Effector memory CD8-positive, alpha-beta T cell (primary cell): ENCODE measurements around the gene NFASC.

Source experiments
- ATAC-seq: fragments of 150-1000 bp; cut with Tn5 transposase; replicated peaks from 2 replicates; pipeline ENCODE4 v1.10.0; 2021; ENCODE audit warnings: mild to moderate bottlenecking, moderate library complexity
- DNase-seq, 3 experiments: peaks; one replicate each; pipeline ENCODE4 v3.0.0; 2021
- H3K27ac Mint-ChIP-seq, 2 donors: one replicate each; pipeline ENCODE4 v1.8.0; 2022; ENCODE audit warnings: mild to moderate bottlenecking in 2 of 2, mixed read lengths in 2 of 2, moderate library complexity in 2 of 2
- H3K27me3 Mint-ChIP-seq, 2 donors: one replicate each; pipeline ENCODE4 v1.8.0; 2022; ENCODE audit warnings: mixed read lengths in 2 of 2
- H3K36me3 Mint-ChIP-seq: one replicate; pipeline ENCODE4 v1.8.0; 2022; ENCODE audit warnings: mild to moderate bottlenecking, moderate library complexity, mixed read lengths; ENCODE audit not compliant: insufficient read depth
- H3K4me1 Mint-ChIP-seq, 2 donors: one replicate each; pipeline ENCODE4 v1.8.0; 2022; ENCODE audit warnings: low read depth in 2 of 2, mixed read lengths in 2 of 2
- H3K4me3 Mint-ChIP-seq, 2 donors: one replicate each; pipeline ENCODE4 v1.8.0; 2022; ENCODE audit warnings: mild to moderate bottlenecking in 2 of 2, mixed read lengths in 2 of 2, moderate library complexity in 2 of 2
- H3K9me3 Mint-ChIP-seq, 2 donors: one replicate each; pipeline ENCODE4 v1.8.0; 2022; ENCODE audit warnings: mixed read lengths in 2 of 2

NFASC gene

DNA sequence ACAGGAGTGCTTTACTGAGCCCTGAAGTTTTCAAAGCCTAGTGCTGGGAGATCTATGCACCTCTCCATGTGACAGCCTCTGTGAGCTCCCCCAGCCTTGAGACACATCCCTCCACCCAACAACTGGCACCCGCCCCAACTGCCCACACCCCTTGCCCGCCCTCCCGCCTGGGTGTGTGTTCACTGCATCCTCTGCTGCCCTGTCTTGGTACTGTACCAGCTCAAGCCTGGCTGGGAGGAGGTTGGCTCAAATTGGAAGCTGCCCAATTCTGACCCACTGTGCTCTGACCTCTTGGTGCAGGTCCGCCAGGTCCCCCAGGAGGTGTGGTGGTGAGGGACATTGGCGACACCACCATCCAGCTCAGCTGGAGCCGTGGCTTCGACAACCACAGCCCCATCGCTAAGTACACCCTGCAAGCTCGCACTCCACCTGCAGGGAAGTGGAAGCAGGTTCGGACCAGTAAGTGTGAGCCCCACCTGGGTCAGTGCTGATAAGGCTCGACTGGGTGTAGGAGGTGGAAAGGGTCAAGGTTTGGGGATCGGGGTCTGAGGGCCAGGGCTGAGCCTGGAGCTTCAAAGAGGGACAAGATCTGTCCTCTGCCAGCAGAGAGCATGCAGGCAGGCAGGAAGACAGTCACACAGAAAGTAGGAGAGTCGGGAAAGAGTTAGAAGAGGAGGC lies 195.6 kb downstream of the NFASC start:
- Mint-ChIP-seq H3K9me3 (no peaks in the 10 kb centered on the region), H3K36me3 (no peaks in the 10 kb centered on the region), H3K27ac (no peak overlapping the region), H3K4me3 (no peak overlapping the region), H3K27me3 (no peaks in the 10 kb centered on the region), H3K4me1 (no peaks in the 10 kb centered on the region)
- no peak for DNase-seq
- no peak for ATAC-seq

DNA sequence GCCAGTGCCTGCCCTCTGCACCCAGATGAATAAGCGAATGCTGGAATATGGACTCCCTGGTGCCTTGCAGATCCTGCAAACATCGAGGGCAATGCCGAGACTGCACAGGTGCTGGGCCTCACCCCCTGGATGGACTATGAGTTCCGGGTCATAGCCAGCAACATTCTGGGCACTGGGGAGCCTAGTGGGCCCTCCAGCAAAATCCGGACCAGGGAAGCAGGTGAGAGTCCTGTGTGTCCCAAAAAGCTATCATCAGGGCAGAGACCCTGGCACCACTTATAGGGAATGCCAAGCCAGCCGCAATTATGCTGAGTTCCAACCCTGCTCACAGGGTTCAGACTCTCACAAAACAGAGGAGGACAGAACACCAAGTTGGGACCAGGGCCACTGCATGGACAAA lies 196.4 kb downstream of the NFASC start:
- DNase-seq (no peak), ATAC-seq (no peak)
- Mint-ChIP-seq H3K36me3 (no peaks in the 10 kb centered on the region), H3K27me3 (no peaks in the 10 kb centered on the region), H3K4me3 (no peak overlapping the region), H3K9me3 (no peaks in the 10 kb centered on the region), H3K4me1 (no peaks in the 10 kb centered on the region), H3K27ac (no peak overlapping the region)

DNA sequence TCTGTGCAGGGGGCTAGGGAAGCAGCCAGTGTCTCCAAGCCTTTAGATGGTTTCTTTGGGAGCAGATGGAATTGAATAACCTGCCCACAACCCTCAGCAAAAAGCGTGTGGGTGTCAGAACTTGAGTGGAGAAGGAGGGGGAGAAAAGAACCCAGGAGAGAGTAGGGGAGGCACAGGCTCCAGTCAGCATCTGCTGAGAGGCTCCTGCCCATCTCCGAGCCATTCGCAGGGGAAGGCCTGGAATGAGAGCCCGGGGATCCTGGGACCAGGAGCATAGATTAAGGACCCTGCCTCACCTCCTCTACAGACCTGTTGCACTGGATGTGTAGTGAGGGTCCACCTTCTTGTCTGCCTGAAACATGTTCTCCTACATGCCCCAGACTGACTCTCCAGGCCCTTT lies 197.3 kb downstream of the NFASC start:
- H3K9me3 Mint-ChIP-seq: no peaks in the 10 kb centered on the region
- DNase-seq (no peak), ATAC-seq (no peak)
- no peak overlapping the region for H3K27ac Mint-ChIP-seq
- no peaks in the 10 kb centered on the region for H3K27me3 Mint-ChIP-seq
- no peaks in the 10 kb centered on the region for H3K4me1 Mint-ChIP-seq
- H3K4me3 Mint-ChIP-seq: no peak overlapping the region
- no peaks in the 10 kb centered on the region for H3K36me3 Mint-ChIP-seq

DNA sequence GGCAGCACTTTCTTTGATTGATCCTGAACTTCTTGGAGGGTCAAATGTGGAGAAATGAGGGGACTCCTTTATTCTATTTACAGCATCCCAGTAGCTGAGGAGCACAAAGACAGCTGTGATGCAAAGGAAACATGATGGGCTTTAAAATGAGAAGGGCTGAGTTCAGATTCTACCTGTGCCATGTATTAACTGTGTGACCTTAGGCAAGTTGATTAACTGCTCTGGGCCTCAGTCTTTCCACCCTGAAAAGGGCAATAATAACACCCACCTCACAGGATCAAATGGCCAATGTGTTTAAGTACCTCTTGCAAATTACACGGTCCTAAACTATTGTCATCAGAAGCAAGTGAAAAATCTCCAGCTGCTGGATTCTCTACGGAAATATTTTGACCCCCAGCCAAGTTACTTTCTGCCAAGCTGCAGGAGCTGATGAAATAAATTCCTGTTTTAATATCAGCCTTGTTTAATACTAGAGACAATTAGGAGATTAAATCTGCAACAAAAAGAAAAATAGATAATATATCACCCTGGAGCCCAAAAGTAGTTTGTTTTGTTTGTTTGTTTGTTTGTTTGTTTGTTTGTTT lies 197.9 kb downstream of the NFASC start:
- H3K27ac Mint-ChIP-seq: no peak overlapping the region
- H3K9me3 Mint-ChIP-seq: no peaks in the 10 kb centered on the region
- H3K4me3 Mint-ChIP-seq: no peak overlapping the region
- ATAC-seq (no peak), DNase-seq (no peak)
- no peaks in the 10 kb centered on the region for H3K27me3 Mint-ChIP-seq
- no peaks in the 10 kb centered on the region for H3K4me1 Mint-ChIP-seq
- no peaks in the 10 kb centered on the region for H3K36me3 Mint-ChIP-seq

DNA sequence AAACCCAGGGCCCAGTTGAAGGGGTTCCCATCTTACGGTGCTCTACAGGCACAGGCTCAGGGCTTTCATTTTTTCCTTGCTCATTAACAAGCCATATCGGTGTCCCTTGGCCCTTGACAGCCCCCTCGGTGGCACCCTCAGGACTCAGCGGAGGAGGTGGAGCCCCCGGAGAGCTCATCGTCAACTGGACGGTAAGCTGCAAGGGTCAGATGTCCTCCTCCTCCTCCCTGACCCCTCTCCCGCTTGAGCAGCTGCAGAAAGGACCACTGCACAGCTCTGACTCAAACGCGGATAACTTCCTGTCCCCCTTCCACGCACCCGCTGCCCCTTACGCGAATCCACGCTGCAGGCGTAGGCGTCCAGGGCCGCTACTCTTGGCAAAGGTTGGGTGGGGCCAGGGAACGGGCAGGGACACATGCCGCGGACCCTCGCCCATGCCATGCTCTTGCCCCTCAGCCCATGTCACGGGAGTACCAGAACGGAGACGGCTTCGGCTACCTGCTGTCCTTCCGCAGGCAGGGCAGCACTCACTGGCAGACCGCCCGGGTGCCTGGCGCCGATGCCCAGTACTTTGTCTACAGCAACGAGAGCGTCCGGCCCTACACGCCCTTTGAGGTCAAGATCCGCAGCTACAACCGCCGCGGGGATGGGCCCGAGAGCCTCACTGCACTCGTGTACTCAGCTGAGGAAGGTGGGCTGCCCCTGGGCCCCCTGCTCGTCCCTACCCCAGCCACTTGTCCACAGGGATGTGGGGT lies 198.9 kb downstream of the NFASC start:
- H3K4me1 Mint-ChIP-seq: no peaks in the 10 kb centered on the region
- H3K36me3 Mint-ChIP-seq: no peaks in the 10 kb centered on the region
- H3K27me3 Mint-ChIP-seq: no peaks in the 10 kb centered on the region
- H3K4me3 Mint-ChIP-seq: no peak overlapping the region
- no peak for ATAC-seq
- no peak for DNase-seq
- H3K9me3 Mint-ChIP-seq: no peaks in the 10 kb centered on the region
- no peak overlapping the region for H3K27ac Mint-ChIP-seq

DNA sequence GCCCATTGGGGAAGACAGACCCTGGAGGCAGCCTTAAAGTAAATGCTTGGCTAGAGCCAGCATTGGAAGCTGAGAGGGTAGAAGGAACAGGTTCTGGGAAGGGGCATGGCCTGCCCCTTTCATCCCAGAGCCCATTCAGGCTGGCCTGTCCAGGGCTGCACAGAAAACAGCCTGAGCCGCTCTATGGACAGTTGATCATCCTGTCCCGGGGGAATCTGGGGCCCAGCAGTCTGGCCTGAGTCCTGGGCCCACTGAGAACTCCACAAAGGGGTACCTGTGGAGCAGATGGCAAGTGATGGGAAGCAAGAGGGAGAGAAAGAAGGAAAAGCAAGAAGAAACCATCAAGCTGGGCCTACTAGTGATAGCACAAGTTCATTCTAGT lies 200.4 kb downstream of the NFASC start:
- Mint-ChIP-seq H3K27me3 (no peaks in the 10 kb centered on the region), H3K4me1 (no peaks in the 10 kb centered on the region), H3K9me3 (no peaks in the 10 kb centered on the region), H3K4me3 (no peak overlapping the region), H3K27ac (no peak overlapping the region), H3K36me3 (no peaks in the 10 kb centered on the region)
- DNase-seq: no peak
- no peak for ATAC-seq

DNA sequence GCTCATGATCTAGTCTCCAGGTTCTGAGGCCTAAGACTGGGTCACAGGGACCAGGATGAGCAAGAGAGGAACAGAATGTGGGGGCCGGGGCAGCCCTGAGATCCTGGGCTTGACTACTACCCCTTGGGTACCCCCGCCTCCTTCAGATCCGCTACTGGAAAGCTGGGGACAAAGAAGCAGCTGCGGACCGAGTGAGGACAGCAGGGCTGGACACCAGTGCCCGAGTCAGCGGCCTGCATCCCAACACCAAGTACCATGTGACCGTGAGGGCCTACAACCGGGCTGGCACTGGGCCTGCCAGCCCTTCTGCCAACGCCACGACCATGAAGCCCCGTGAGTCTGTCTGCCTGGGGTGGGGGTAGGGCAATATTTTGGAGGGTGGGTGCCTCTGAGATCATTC lies 201.1 kb downstream of the NFASC start:
- Mint-ChIP-seq H3K36me3 (no peaks in the 10 kb centered on the region), H3K27me3 (no peaks in the 10 kb centered on the region), H3K4me1 (no peaks in the 10 kb centered on the region), H3K27ac (no peak overlapping the region), H3K4me3 (no peak overlapping the region), H3K9me3 (no peaks in the 10 kb centered on the region)
- ATAC-seq (no peak), DNase-seq (no peak)

DNA sequence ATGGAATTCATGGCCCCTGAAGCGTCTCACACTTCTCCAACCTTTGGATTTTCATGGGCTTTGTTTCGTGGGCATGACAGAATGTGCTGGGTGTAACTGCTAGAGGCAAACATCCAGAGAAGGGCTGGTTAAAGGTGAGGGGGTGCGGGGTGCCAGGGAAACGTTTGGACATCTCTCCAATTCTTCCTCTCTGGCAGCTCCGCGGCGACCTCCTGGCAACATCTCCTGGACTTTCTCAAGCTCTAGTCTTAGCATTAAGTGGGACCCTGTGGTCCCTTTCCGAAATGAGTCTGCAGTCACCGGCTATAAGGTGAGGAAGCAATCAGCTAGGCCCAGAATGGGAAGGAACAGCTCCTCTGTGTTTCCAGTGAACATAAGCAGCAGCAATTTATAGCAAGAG lies 201.6 kb downstream of the NFASC start:
- DNase-seq (no peak), ATAC-seq (no peak)
- Mint-ChIP-seq H3K27me3 (no peaks in the 10 kb centered on the region), H3K36me3 (no peaks in the 10 kb centered on the region), H3K4me1 (no peaks in the 10 kb centered on the region), H3K4me3 (no peak overlapping the region), H3K9me3 (no peaks in the 10 kb centered on the region), H3K27ac (no peak overlapping the region)
